HEK293 (cell line): ENCODE measurements around the gene ANHX.
"Not testable (repeated sequence)": the region's sequence is repeated elsewhere in the genome, so short reads cannot be mapped to it uniquely, and the experiment has no call there.

Experiments
- CTCF ChIA-PET: fragments of 350-600 bp; formaldehyde crosslinking; extraction: SDS; loops from one replicate; lab custom pipeline; 2021; ENCODE audit warnings: antibody characterized with exemption; lab: Yijun Ruan, JAX
- POLR2A ChIA-PET: fragments of 300-600 bp; formaldehyde crosslinking; extraction: SDS; loops from one replicate; lab custom pipeline; 2020; ENCODE audit warnings: antibody characterized with exemption, inconsistent platforms; lab: Yijun Ruan, JAX
- H3K27ac ChIP-seq: fragments of 200-500 bp; sonication (Bioruptor generic); 2 replicates; pipeline ENCODE4 v1.5.1; 2014; ENCODE audit warnings: low read depth, low read length, control low read depth, inconsistent platforms; ENCODE audit errors: extremely low read depth
- H3K36me3 ChIP-seq, 2 experiments: fragments of 200-500 bp in 1 of 2; sonication (Bioruptor generic) in 1 of 2; 1 replicate in 1 of 2; 2 replicates in 1 of 2; pipeline ENCODE4 v1.5.1; 2014 to 2017; ENCODE audit warnings: inconsistent platforms in 2 of 2, low read length in 2 of 2; ENCODE audit not compliant: control insufficient read depth in 2 of 2, insufficient read depth in 1 of 2
- H3K4me1 ChIP-seq: fragments of 200-500 bp; sonication (Bioruptor generic); 2 replicates; pipeline ENCODE4 v1.5.1; 2014; ENCODE audit warnings: mild to moderate bottlenecking, low read length, inconsistent platforms; ENCODE audit not compliant: control insufficient read depth, insufficient read depth
- H3K4me3 ChIP-seq: 2 replicates; pipeline ENCODE4 v1.5.1; 2011; ENCODE audit warnings: low read depth, mild to moderate bottlenecking, control low read depth, low read length, moderate library complexity
- H3K9me3 ChIP-seq: fragments of 200-500 bp; sonication (Bioruptor generic); 2 replicates; pipeline ENCODE4 v1.5.1; 2014; ENCODE audit warnings: low read depth, low read length, inconsistent platforms; ENCODE audit not compliant: control insufficient read depth, insufficient read depth
- ZEB2 ChIP-seq: fragments of 450-650 bp; formaldehyde crosslinking; IDR thresholded peaks from 2 replicates; pipeline ENCODE4 v1.5.1; 2016; ENCODE audit warnings: missing biosample characterization, missing genetic modification characterization
- ZNF112 ChIP-seq: fragments of 450-650 bp; formaldehyde crosslinking; IDR thresholded peaks from 2 replicates; pipeline ENCODE4 v1.5.0; 2017; ENCODE audit warnings: missing biosample characterization, missing genetic modification characterization
- ZNF138 ChIP-seq: fragments of 450-650 bp; formaldehyde crosslinking; IDR thresholded peaks from 2 replicates; pipeline ENCODE4 v1.5.1; 2016; ENCODE audit warnings: missing biosample characterization, missing genetic modification characterization, borderline replicate concordance
- ZNF157 ChIP-seq: fragments of 450-650 bp; formaldehyde crosslinking; IDR thresholded peaks from 2 replicates; pipeline ENCODE4 v1.5.1; 2016; ENCODE audit warnings: missing biosample characterization, missing genetic modification characterization
- ZNF169 ChIP-seq: fragments of 450-650 bp; formaldehyde crosslinking; IDR thresholded peaks from 2 replicates; pipeline ENCODE4 v1.5.1; 2016; ENCODE audit warnings: missing biosample characterization, missing genetic modification characterization
- ZNF335 ChIP-seq: fragments of 450-650 bp; formaldehyde crosslinking; conservative IDR thresholded peaks from 2 replicates; pipeline ENCODE4 v1.5.1; 2016; ENCODE audit warnings: missing biosample characterization, missing genetic modification characterization
- ZNF561 ChIP-seq: fragments of 450-650 bp; IDR thresholded peaks from 2 replicates; pipeline ENCODE4 v1.5.1; 2018; ENCODE audit warnings: missing biosample characterization, missing genetic modification characterization, borderline replicate concordance
- ZNF660 ChIP-seq: fragments of 450-650 bp; IDR thresholded peaks from 2 replicates; pipeline ENCODE4 v1.5.1; 2018; ENCODE audit warnings: missing biosample characterization, mild to moderate bottlenecking, missing genetic modification characterization
- ZNF677 ChIP-seq: fragments of 450-650 bp; IDR thresholded peaks from 2 replicates; pipeline ENCODE4 v1.5.0; 2018; ENCODE audit warnings: missing biosample characterization, mild to moderate bottlenecking, missing genetic modification characterization, moderate library complexity
- ZNF747 ChIP-seq: fragments of 450-650 bp; formaldehyde crosslinking; IDR thresholded peaks from 2 replicates; pipeline ENCODE4 v1.5.1; 2016; ENCODE audit warnings: missing biosample characterization, missing genetic modification characterization
- ZNF785 ChIP-seq: fragments of 450-650 bp; formaldehyde crosslinking; IDR thresholded peaks from 2 replicates; pipeline ENCODE4 v1.5.1; 2016; ENCODE audit warnings: missing biosample characterization, missing genetic modification characterization
- ZNF830 ChIP-seq: fragments of 450-650 bp; IDR thresholded peaks from 2 replicates; pipeline ENCODE4 v1.5.0; 2018; ENCODE audit warnings: missing biosample characterization, missing genetic modification characterization, low read depth, mild to moderate bottlenecking, moderate library complexity
- TF ChIP-seq, protein P1 (sequence below): fragments of 450-650 bp; formaldehyde crosslinking; IDR thresholded peaks from 2 replicates; pipeline ENCODE4 v1.5.1; 2017; ENCODE audit warnings: missing biosample characterization, missing genetic modification characterization
- TF ChIP-seq, protein P2 (sequence below): fragments of 450-650 bp; formaldehyde crosslinking; IDR thresholded peaks from 2 replicates; pipeline ENCODE4 v1.5.1; 2016; ENCODE audit warnings: missing biosample characterization, missing genetic modification characterization, low read depth
- TF ChIP-seq, protein P3 (sequence below): fragments of 450-650 bp; formaldehyde crosslinking; IDR thresholded peaks from 2 replicates; pipeline ENCODE4 v1.5.1; 2016; ENCODE audit warnings: missing biosample characterization, missing genetic modification characterization
- TF ChIP-seq, protein P4 (sequence below): fragments of 450-650 bp; formaldehyde crosslinking; conservative IDR thresholded peaks from 2 replicates; pipeline ENCODE4 v1.5.1; 2016; ENCODE audit warnings: low read depth, missing biosample characterization, missing genetic modification characterization

ANHX gene

DNA sequence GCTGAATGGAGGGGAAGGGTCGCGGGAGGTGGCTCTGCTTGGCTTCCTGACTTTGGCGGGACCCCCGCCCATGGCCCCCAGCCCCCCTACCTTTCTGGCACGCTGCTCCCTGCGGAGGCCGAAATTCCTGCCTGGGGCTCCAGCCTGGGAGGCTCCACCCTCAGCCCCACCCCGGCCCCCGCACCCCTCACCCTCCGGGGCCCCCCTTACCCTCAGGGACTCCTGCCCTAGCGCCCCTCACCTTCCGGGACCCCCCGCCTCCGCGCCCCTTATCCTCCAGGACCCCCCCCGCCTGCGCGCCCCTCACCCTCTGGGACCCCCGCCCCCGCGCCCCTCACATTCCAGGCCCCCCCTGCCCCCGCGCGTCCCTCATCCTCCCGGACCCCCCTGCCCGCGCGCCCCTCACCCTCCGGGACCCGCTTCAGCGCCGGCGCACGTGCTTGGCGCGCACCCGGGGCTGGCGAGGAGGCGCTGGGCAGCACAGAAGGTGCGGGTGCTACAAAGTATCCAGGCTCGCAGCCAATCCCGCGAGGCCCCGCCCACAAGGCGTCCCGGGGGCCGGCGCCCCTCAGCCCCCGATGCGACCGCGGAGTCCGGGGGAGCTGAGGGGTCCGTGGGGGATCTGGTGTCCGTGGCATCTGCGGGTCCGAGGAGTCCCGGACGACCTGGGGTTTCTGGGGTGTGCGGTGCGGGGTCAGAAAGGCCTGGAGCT, at the start of gene ANHX:
TSS of gene ANHX (minus strand) at position 477 of the 712 bp plus-strand sequence. CDS start 1,521 bp downstream, outside the sequence.
- no peak within 1 kb of the TSS for H3K27ac ChIP-seq
- CTCF ChIA-PET: no interaction called here
- TF ChIP-seq ZNF785 (no peak), ZNF169 (tag by site-specific recombination) (no peak), ZNF138 (tag by site-specific recombination) (no peak)
- TF ChIP-seq, protein P1, sequence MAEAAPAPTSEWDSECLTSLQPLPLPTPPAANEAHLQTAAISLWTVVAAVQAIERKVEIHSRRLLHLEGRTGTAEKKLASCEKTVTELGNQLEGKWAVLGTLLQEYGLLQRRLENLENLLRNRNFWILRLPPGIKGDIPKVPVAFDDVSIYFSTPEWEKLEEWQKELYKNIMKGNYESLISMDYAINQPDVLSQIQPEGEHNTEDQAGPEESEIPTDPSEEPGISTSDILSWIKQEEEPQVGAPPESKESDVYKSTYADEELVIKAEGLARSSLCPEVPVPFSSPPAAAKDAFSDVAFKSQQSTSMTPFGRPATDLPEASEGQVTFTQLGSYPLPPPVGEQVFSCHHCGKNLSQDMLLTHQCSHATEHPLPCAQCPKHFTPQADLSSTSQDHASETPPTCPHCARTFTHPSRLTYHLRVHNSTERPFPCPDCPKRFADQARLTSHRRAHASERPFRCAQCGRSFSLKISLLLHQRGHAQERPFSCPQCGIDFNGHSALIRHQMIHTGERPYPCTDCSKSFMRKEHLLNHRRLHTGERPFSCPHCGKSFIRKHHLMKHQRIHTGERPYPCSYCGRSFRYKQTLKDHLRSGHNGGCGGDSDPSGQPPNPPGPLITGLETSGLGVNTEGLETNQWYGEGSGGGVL (tag by site-specific recombination): no peak
- TF ChIP-seq, protein P2, sequence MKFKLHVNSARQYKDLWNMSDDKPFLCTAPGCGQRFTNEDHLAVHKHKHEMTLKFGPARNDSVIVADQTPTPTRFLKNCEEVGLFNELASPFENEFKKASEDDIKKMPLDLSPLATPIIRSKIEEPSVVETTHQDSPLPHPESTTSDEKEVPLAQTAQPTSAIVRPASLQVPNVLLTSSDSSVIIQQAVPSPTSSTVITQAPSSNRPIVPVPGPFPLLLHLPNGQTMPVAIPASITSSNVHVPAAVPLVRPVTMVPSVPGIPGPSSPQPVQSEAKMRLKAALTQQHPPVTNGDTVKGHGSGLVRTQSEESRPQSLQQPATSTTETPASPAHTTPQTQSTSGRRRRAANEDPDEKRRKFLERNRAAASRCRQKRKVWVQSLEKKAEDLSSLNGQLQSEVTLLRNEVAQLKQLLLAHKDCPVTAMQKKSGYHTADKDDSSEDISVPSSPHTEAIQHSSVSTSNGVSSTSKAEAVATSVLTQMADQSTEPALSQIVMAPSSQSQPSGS (tag by site-specific recombination): no peak
- TF ChIP-seq, all 188 proteins: peak for 0
- Histone ChIP-seq H3K4me1 (no peaks in the 10 kb centered on the region), H3K9me3 (no peaks in the 10 kb centered on the region; the same call in 1 of the 2 replicates), H3K4me3 (no peak within 1 kb of the TSS), H3K36me3 (no peaks in the 10 kb centered on the region)
- POLR2A ChIA-PET: no interaction called here

DNA sequence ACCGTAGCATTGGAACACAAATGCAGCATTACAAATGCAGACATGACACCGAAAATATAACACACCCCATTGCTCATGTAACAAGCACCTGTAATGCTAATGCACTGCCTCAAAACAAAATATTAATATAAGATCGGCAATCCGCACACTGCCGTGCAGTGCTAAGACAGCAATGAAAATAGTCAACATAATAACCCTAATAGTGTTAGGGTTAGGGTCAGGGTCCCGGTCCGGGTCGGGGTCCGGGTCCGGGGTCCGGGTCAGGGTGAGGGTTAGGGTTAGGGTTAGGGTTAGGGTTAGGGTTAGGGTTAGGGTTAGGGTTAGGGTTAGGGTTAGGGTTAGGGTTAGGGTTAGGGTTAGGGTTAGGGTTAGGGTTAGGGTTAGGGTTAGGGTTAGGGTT, 29.0 kb upstream of the ANHX start:
- H3K4me1 ChIP-seq, H3K4me3 ChIP-seq, POLR2A ChIA-PET, H3K9me3 ChIP-seq, CTCF ChIA-PET, H3K36me3 ChIP-seq, H3K27ac ChIP-seq: not testable (repeated sequence)

DNA sequence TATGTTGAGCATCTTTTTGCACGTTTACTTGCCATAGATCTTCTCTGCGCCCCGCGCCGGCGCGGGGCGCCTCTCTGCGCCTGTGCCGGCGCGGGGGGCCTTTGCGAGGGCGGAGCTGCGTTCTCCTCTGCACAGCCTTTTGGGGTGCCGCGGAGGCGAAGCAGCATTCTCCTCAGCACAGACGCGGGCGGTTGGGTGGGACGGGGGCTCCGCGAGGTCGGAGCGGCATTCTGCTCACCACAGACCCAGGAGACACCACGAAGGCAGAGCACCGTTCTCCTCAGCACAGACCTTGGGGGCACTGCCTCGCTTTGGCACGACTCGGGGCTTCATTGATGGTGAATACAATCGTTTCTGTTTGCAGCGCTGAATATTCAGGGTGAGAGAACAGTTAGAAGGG, 28.5 kb upstream of the ANHX start:
- POLR2A ChIA-PET: no interaction called here
- H3K4me1 ChIP-seq: no peaks in the 10 kb centered on the region
- H3K27ac ChIP-seq: no peak overlapping the region
- H3K36me3 ChIP-seq: no peaks in the 10 kb centered on the region
- no peaks in the 10 kb centered on the region for H3K9me3 ChIP-seq
- CTCF ChIA-PET: no interaction called here
- no peak overlapping the region for H3K4me3 ChIP-seq
- TF ChIP-seq ZNF660 (tag by site-specific recombination): no peak
- no peak for TF ChIP-seq ZNF677
- no peak for TF ChIP-seq ZNF561 (tag by site-specific recombination)
- no peak for TF ChIP-seq ZNF157 (tag by site-specific recombination)
- TF ChIP-seq ZNF830 (tag by site-specific recombination): no peak
- TF ChIP-seq, protein P3, sequence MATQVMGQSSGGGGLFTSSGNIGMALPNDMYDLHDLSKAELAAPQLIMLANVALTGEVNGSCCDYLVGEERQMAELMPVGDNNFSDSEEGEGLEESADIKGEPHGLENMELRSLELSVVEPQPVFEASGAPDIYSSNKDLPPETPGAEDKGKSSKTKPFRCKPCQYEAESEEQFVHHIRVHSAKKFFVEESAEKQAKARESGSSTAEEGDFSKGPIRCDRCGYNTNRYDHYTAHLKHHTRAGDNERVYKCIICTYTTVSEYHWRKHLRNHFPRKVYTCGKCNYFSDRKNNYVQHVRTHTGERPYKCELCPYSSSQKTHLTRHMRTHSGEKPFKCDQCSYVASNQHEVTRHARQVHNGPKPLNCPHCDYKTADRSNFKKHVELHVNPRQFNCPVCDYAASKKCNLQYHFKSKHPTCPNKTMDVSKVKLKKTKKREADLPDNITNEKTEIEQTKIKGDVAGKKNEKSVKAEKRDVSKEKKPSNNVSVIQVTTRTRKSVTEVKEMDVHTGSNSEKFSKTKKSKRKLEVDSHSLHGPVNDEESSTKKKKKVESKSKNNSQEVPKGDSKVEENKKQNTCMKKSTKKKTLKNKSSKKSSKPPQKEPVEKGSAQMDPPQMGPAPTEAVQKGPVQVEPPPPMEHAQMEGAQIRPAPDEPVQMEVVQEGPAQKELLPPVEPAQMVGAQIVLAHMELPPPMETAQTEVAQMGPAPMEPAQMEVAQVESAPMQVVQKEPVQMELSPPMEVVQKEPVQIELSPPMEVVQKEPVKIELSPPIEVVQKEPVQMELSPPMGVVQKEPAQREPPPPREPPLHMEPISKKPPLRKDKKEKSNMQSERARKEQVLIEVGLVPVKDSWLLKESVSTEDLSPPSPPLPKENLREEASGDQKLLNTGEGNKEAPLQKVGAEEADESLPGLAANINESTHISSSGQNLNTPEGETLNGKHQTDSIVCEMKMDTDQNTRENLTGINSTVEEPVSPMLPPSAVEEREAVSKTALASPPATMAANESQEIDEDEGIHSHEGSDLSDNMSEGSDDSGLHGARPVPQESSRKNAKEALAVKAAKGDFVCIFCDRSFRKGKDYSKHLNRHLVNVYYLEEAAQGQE (tag by site-specific recombination): no peak
- TF ChIP-seq ZNF335 (tag by site-specific recombination): no peak
- TF ChIP-seq, protein P4, sequence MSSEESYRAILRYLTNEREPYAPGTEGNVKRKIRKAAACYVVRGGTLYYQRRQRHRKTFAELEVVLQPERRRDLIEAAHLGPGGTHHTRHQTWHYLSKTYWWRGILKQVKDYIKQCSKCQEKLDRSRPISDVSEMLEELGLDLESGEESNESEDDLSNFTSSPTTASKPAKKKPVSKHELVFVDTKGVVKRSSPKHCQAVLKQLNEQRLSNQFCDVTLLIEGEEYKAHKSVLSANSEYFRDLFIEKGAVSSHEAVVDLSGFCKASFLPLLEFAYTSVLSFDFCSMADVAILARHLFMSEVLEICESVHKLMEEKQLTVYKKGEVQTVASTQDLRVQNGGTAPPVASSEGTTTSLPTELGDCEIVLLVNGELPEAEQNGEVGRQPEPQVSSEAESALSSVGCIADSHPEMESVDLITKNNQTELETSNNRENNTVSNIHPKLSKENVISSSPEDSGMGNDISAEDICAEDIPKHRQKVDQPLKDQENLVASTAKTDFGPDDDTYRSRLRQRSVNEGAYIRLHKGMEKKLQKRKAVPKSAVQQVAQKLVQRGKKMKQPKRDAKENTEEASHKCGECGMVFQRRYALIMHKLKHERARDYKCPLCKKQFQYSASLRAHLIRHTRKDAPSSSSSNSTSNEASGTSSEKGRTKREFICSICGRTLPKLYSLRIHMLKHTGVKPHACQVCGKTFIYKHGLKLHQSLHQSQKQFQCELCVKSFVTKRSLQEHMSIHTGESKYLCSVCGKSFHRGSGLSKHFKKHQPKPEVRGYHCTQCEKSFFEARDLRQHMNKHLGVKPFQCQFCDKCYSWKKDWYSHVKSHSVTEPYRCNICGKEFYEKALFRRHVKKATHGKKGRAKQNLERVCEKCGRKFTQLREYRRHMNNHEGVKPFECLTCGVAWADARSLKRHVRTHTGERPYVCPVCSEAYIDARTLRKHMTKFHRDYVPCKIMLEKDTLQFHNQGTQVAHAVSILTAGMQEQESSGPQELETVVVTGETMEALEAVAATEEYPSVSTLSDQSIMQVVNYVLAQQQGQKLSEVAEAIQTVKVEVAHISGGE (tag by site-specific recombination): no peak
- no peak for TF ChIP-seq ZNF112 (tag by site-specific recombination)
- no peak for TF ChIP-seq ZNF747 (tag by site-specific recombination)
- TF ChIP-seq ZEB2 (tag by site-specific recombination): no peak
